Muscle layer of colon (tissue), 2 donors: Measurements from ENCODE around the gene PDXDC1.
"Not testable (repeated sequence)": the region's sequence is repeated elsewhere in the genome, so short reads cannot be mapped to it uniquely, and the experiment has no call there.

Source experiments
- H3K27ac ChIP-seq: one replicate; pipeline ENCODE4 v1.7.0; 2013; ENCODE audit warnings: low read depth, mild to moderate bottlenecking, low read length, moderate library complexity
- H3K27me3 ChIP-seq, 2 donors: one replicate each; pipeline ENCODE4 v1.7.0; 2013; ENCODE audit warnings: low read length in 2 of 2, mild to moderate bottlenecking in 2 of 2; ENCODE audit not compliant: insufficient read depth in 2 of 2, control insufficient read depth in 1 of 2
- H3K36me3 ChIP-seq: one replicate; pipeline ENCODE4 v1.7.0; 2013; ENCODE audit warnings: mild to moderate bottlenecking, low read length; ENCODE audit not compliant: insufficient read depth
- H3K4me1 ChIP-seq: one replicate; pipeline ENCODE4 v1.7.0; 2013; ENCODE audit warnings: mild to moderate bottlenecking, low read length; ENCODE audit not compliant: insufficient read depth
- H3K4me3 ChIP-seq, 2 donors: one replicate each; pipeline ENCODE4 v1.7.0; 2013; ENCODE audit warnings: low read length in 2 of 2, low read depth in 1 of 2, mild to moderate bottlenecking in 1 of 2, moderate library complexity in 1 of 2
- H3K9ac ChIP-seq: one replicate; pipeline ENCODE4 v1.7.0; 2013; ENCODE audit warnings: low read length
- H3K9me3 ChIP-seq: one replicate; pipeline ENCODE4 v1.7.0; 2013; ENCODE audit warnings: mild to moderate bottlenecking, low read length
- donor health status: abdominal sarcoma.
- donor health status: Adenocarcinoma of cecum.

The PDXDC1 gene

DNA sequence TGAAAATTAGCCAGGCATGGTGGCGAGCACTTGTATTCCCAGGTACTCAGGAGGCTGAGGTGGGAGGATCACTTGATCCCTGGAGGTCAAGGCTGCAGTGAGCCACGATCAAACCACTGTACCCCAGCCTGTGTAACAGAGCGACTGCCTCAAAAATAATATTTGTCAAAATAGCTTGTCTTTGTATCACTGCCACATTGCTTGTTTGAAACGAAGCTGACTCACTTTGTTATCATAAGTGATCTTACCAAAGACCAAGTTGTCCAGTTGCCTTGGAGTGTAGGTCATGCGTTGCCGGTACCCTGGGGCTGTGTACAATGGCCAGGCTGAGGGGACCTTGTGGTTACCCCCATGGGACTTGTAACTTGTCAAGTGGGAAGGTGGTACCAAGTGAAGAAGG lies 21.9 kb downstream of the PDXDC1 start:
- H3K36me3 ChIP-seq, H3K9me3 ChIP-seq, H3K27ac ChIP-seq, H3K4me3 ChIP-seq, H3K27me3 ChIP-seq, H3K4me1 ChIP-seq, H3K9ac ChIP-seq: not testable (repeated sequence)

DNA sequence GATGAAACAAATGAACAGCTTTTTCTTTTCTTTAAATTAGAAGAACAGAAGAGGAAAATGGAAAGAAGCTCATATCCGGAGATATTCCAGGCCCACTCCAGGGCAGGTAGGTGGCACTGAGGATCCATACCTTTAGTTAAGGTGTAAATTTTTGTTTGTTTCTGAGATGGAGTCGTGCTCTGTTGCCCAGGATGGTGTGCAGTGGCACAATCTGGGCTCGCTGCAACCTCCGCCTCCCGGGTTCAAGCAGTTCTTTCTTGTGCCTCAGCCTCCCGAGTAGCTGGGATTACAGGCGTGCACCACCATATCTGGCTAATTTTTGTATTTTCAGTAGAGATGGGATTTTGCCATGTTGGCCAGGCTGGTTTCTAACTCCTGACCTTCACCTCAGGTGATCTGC lies 23.5 kb downstream of the PDXDC1 start:
- H3K9ac ChIP-seq, H3K9me3 ChIP-seq, H3K36me3 ChIP-seq, H3K4me1 ChIP-seq, H3K4me3 ChIP-seq, H3K27me3 ChIP-seq, H3K27ac ChIP-seq: not testable (repeated sequence)

DNA sequence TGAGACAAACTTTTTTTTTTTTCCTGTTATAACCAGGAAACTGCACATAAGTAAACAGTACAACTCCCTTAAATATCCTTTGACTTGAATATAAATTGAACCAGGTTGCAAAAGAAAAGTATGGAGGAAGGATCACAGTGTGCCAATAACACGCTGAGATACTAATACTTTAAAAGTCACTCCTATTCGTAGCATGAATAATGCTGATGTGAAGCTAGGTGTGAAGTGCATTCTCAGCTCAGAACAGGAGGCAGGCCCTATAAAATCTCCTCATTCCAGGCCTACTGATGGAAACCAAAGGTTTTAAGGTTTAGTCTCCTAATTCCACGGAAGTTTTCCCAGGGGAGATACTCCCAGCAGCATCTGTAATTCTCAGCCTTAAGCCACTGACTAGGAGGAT lies 25.0 kb downstream of the PDXDC1 start:
- not testable (repeated sequence) for H3K9me3 ChIP-seq, H3K9ac ChIP-seq, H3K27me3 ChIP-seq, H3K27ac ChIP-seq, H3K4me1 ChIP-seq, H3K4me3 ChIP-seq
- peaks cover 15% of the 10 kb centered on the region for H3K36me3 ChIP-seq

DNA sequence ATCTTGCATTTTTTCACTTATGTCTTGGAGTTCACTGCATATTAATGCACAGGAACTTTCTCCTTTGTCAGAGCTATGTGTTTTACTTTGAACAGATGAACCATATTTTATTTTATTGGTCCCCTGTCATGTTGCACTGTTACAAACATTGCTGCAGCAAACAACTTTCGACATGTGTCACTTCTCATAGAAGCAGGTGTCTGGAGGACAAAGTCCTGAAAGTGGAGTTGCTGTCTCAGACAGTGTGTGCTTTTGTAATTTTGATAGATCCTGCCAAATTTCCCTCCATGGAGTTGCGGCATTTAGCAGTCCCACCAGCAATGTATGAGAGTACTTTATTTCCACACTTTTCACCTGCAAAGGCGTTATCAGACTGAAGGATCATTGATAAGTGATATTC lies 27.6 kb downstream of the PDXDC1 start:
- H3K27ac ChIP-seq, H3K27me3 ChIP-seq, H3K9me3 ChIP-seq, H3K9ac ChIP-seq, H3K4me1 ChIP-seq, H3K4me3 ChIP-seq: not testable (repeated sequence)
- H3K36me3 ChIP-seq = peaks cover 15% of the 10 kb centered on the region

DNA sequence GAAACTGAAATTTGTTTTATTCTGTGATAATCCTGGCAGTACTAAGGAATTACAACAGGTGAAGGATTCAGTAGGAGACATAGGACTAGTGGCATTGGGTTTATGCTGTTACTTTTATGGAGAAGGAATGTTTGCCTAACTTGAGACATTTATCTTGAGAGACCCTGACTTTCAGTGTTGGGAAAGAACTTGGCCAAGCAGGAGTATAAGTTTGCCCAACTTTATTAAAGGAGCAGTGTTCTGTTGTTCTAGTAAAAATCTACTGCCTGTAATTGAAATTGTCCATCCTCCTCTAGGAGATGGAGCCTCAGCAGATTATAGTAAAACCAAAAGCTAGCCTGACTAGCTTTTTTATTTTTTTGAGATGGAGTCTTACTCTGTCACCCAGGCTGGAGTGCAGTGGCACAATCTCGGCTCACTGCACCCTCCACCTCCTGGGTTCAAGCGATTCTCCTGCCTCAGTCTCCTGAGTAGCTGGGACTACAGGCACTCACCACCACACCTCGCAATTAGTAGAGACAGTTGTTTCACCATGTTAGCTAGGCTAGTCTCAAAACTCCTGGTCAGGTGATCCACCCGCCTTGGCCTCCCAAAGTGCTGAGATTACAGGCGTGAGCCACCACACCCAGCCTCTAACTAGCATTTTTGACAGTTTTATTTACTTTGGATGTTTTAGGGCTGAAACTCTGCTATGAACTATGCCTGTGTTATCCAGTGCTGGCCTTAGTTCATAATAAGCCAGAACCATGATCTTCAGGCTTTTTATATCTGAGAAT lies 30.7 kb downstream of the PDXDC1 start:
- H3K4me1 ChIP-seq, H3K9me3 ChIP-seq, H3K27ac ChIP-seq, H3K27me3 ChIP-seq, H3K36me3 ChIP-seq, H3K4me3 ChIP-seq, H3K9ac ChIP-seq: not testable (repeated sequence)

DNA sequence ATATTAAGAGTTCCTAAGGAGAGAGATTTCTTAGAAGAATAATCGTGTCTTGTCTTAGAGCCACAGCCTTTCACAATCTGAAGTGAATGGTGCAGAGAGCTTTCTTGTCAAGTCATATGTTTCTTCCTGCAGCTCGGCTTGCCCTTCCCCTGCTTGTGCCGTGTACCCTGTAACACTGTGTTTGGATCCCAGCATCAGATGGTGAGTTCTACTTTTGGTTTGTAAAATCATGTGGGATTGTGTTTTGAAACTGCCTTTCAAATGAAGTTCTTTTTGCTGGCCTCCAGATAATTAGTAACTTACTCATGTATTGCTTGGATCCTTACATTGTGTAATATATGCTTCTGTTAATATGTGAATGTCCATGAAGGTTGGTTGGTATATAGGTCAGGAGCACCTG lies 33.8 kb downstream of the PDXDC1 start:
- not testable (repeated sequence) for H3K27ac ChIP-seq, H3K4me1 ChIP-seq, H3K9me3 ChIP-seq, H3K4me3 ChIP-seq, H3K27me3 ChIP-seq, H3K9ac ChIP-seq
- H3K36me3 ChIP-seq = peaks cover 12% of the 10 kb centered on the region

GRCh38 chr16:15012941-15013340 lies 38.1 kb downstream of the PDXDC1 start:
- not testable (repeated sequence) for H3K4me1 ChIP-seq, H3K4me3 ChIP-seq, H3K27me3 ChIP-seq, H3K27ac ChIP-seq, H3K9ac ChIP-seq, H3K9me3 ChIP-seq
- peaks cover 13% of the 10 kb centered on the region for H3K36me3 ChIP-seq

DNA sequence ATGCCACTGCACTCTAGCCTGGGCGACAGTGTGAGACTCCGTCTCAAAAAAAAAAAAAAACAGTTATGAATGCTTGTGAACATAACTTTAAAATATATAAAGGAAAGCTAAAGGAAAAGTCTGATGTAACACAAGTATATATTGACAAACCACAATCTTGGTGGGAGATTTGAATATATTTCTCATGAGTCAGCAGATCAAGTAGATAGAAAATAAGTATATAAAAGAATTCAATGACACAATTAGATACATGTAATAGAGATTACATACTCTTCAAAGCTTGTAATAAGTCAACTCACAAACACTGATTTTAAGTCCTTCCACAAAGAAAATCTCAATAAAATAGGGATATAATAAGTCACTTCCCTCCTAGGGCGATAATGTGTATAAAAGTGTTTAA lies 40.8 kb downstream of the PDXDC1 start:
- not testable (repeated sequence) for H3K27ac ChIP-seq, H3K4me3 ChIP-seq, H3K4me1 ChIP-seq, H3K9me3 ChIP-seq, H3K9ac ChIP-seq, H3K27me3 ChIP-seq
- peaks cover 13% of the 10 kb centered on the region for H3K36me3 ChIP-seq

GRCh38 chr16:15016354-15016753 lies 41.5 kb downstream of the PDXDC1 start:
- not testable (repeated sequence) for H3K4me1 ChIP-seq, H3K27me3 ChIP-seq, H3K4me3 ChIP-seq, H3K9me3 ChIP-seq, H3K9ac ChIP-seq, H3K36me3 ChIP-seq, H3K27ac ChIP-seq

- Histone ChIP-seq H3K36me3 (peaks cover 12% of the 10 kb centered on the region), H3K4me1 (peaks cover 14% of the 10 kb centered on the region)
- H3K4me3 ChIP-seq, H3K9me3 ChIP-seq, H3K27ac ChIP-seq, H3K9ac ChIP-seq, H3K27me3 ChIP-seq: not testable (repeated sequence)
Measured at GRCh38 chr16:15016951-15017580, 42.2 kb downstream of the PDXDC1 start.

- Histone ChIP-seq H3K4me1 (peaks cover 10% of the 10 kb centered on the region), H3K36me3 (peaks cover 14% of the 10 kb centered on the region)
- H3K4me3 ChIP-seq, H3K9ac ChIP-seq, H3K9me3 ChIP-seq, H3K27me3 ChIP-seq, H3K27ac ChIP-seq: not testable (repeated sequence)
Measured at GRCh38 chr16:15021429-15021828, 46.6 kb downstream of the PDXDC1 start.

DNA sequence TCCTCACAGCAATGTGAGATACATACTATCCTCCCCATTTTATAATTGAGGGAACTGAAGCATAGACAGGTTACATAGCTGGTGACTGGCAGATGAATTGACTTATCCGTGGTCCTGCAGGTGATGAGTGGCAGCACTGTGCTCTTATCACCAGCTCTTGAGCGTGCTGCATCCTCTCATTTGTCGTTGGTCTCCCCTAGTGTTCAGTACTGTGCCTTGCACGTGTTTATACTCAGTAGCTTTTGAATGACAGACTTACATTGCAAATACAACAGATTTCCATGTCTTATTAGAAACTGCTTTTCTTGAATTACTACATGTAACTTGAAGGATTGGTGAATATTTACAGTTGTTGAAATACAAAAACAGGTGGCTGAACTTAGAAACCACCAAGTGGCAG lies 47.4 kb downstream of the PDXDC1 start:
- not testable (repeated sequence) for H3K4me3 ChIP-seq, H3K27me3 ChIP-seq, H3K27ac ChIP-seq, H3K9ac ChIP-seq, H3K4me1 ChIP-seq, H3K9me3 ChIP-seq
- peaks cover 11% of the 10 kb centered on the region for H3K36me3 ChIP-seq
